Esophagus muscularis mucosa (tissue), 4 donors: ENCODE results near the gene SETD2. TPM values are rescaled to one million over a fixed set of nuclear protein-coding genes. Genes with fewer than 3 reads are reported as not detected.

Source experiments
- DNase-seq: peaks from one replicate; pipeline ENCODE4 v3.0.0-alpha.2; 2017; ENCODE audit errors: extremely low spot score
- H3K27ac ChIP-seq, 4 donors: fragments of 200-600 bp; sonication (generic); replicated peaks in 1 of 4; 1 replicate in 3 of 4; 2 replicates in 1 of 4; pipeline ENCODE4 v1.5.1; 2016 to 2019; ENCODE audit warnings: mild to moderate bottlenecking in 1 of 4
- H3K27me3 ChIP-seq, 4 donors: fragments of 200-600 bp; sonication (generic); one replicate each; pipeline versions ENCODE4 v1.5.1 to v1.6.0; 2016 to 2019
- H3K36me3 ChIP-seq, 4 donors: fragments of 200-600 bp; sonication (generic); one replicate each; pipeline ENCODE4 v1.5.1; 2016 to 2019
- H3K4me1 ChIP-seq, 4 donors: fragments of 200-600 bp; sonication (generic); one replicate each; pipeline ENCODE4 v1.5.1; 2016 to 2019
- H3K4me3 ChIP-seq, 4 donors: fragments of 200-600 bp; sonication (generic); 1 replicate in 2 of 4; 2 replicates in 2 of 4; pipeline ENCODE4 v1.5.1; 2016 to 2019; ENCODE audit warnings: mild to moderate bottlenecking in 4 of 4, moderate library complexity in 1 of 4
- H3K9me3 ChIP-seq, 4 donors: fragments of 200-600 bp; sonication (generic); 1 replicate in 3 of 4; 2 replicates in 1 of 4; pipeline ENCODE4 v1.5.1; 2016 to 2019
- CTCF ChIP-seq, 3 experiments: fragments of 200-600 bp in 2 of 3; fragments of 450-650 bp in 1 of 3; sonication (generic) in 2 of 3; IDR thresholded peaks; one replicate each; pipeline ENCODE4 v1.5.1; 2017 to 2019; ENCODE audit warnings: antibody characterized with exemption in 3 of 3, mild to moderate bottlenecking in 2 of 3, moderate library complexity in 1 of 3
- EP300 ChIP-seq: sonication (generic); formaldehyde crosslinking; IDR thresholded peaks from one replicate; pipeline ENCODE4 v1.6.1; 2017; ENCODE audit warnings: antibody characterized with exemption
- POLR2A ChIP-seq: fragments of 450-650 bp; IDR thresholded peaks from one replicate; pipeline ENCODE4 v1.6.1; 2017; ENCODE audit warnings: antibody characterized with exemption, moderate library complexity, mild to moderate bottlenecking, low read depth
- POLR2AphosphoS5 ChIP-seq, 2 donors: sonication (generic); formaldehyde crosslinking; IDR thresholded peaks; one replicate each; pipeline ENCODE4 v1.6.1; 2017; ENCODE audit warnings: antibody characterized with exemption in 2 of 2
- WGBS: methylation state at CpG from one replicate; pipeline ENCODE4 v1.1.5; 2018; 5-methylcytosine and 5-hydroxymethylcytosine counted together
- intact Hi-C: fragments of 100-400 bp; cut with DNase I; formaldehyde crosslinking; loops from one replicate; pipeline ENCODE4 v1.15.1; 2023
- total RNA-seq, 4 donors: library from RNA; depleted of rRNA; stranded (reverse); fragments of >200 nt; gene quantifications; one replicate each; pipeline versions ENCODE4 v1.1.0 to v1.2.1, GENCODE V29; 2016

The SETD2 gene
- total RNA-seq, 4 donors from 2014 or later, result 52.2 to 66.4 (median 56.8) TPM

GRCh38 chr3:47133641-47134040, 30.3 kb downstream of the SETD2 start:
- Histone ChIP-seq H3K36me3 (no peaks in the 10 kb centered on the region), H3K4me1 (peaks cover 31 to 55% (median 41%) of the 10 kb centered on the region in 4 donors), H3K27me3 (no peaks in the 10 kb centered on the region), H3K9me3 (no peaks in the 10 kb centered on the region), H3K4me3 (no peak overlapping the region), H3K27ac (no peak overlapping the region)
- intact Hi-C loops, result no loop called here
- TF ChIP-seq POLR2A, result no peak
- TF ChIP-seq EP300, result no peak
- no peak for TF ChIP-seq POLR2AphosphoS5 (IDR thresholded peaks at IDR 0.05)
- TF ChIP-seq CTCF (IDR thresholded peaks at IDR 0.05), result no peak
- 89% methylated on average over 3 of the region's 3 CpGs for WGBS
- DNase-seq, result no peak

GRCh38 chr3:47130557-47130956, 33.4 kb downstream of the SETD2 start:
- TF ChIP-seq POLR2A (no peak), POLR2AphosphoS5 (IDR thresholded peaks at IDR 0.05) (no peak), CTCF (IDR thresholded peaks at IDR 0.05) (no peak), EP300 (no peak)
- no peaks in the 10 kb centered on the region for H3K9me3 ChIP-seq
- no peak overlapping the region for H3K4me3 ChIP-seq
- peaks cover 22 to 36% (median 31%) of the 10 kb centered on the region in 4 donors for H3K4me1 ChIP-seq
- no peak overlapping the region for H3K27ac ChIP-seq
- WGBS, result 81% methylated on average over 2 of the region's 2 CpGs
- intact Hi-C loops, result no loop called here
- no peaks in the 10 kb centered on the region for H3K36me3 ChIP-seq
- DNase-seq, result no peak
- no peaks in the 10 kb centered on the region for H3K27me3 ChIP-seq

- H3K27me3 ChIP-seq, result no peaks in the 10 kb centered on the region
- H3K36me3 ChIP-seq, result peaks cover 11 to 13% (median 12%) of the 10 kb centered on the region in 4 donors
- H3K9me3 ChIP-seq, result no peaks in the 10 kb centered on the region
- intact Hi-C loops, result no loop called here
- DNase-seq, result no peak
- no peak overlapping the region for H3K4me3 ChIP-seq
- 81% methylated on average over 4 of the region's 4 CpGs for WGBS
- TF ChIP-seq POLR2AphosphoS5 (IDR thresholded peaks at IDR 0.05), result no peak
- TF ChIP-seq EP300, result no peak
- TF ChIP-seq CTCF (IDR thresholded peaks at IDR 0.05), result no peak
- no peak for TF ChIP-seq POLR2A
- H3K27ac ChIP-seq, result no peak overlapping the region
- peaks cover 3 to 13% (median 12%) of the 10 kb centered on the region in 4 donors for H3K4me1 ChIP-seq
Observed at GRCh38 chr3:47128137-47128536, 35.8 kb downstream of the SETD2 start.

- Histone ChIP-seq H3K9me3 (no peaks in the 10 kb centered on the region), H3K27me3 (no peaks in the 10 kb centered on the region), H3K27ac (no peak overlapping the region), H3K4me1 (peaks cover 0 to 5% (median 2%) of the 10 kb centered on the region in 4 donors), H3K4me3 (no peak overlapping the region), H3K36me3 (peaks cover 13 to 31% (median 21%) of the 10 kb centered on the region in 4 donors)
- WGBS, result 94% methylated on average over 3 of the region's 3 CpGs
- DNase-seq, result no peak
- TF ChIP-seq EP300 (no peak), POLR2A (no peak), CTCF (IDR thresholded peaks at IDR 0.05) (no peak), POLR2AphosphoS5 (IDR thresholded peaks at IDR 0.05) (no peak)
- intact Hi-C loops, result no loop called here
Observed at GRCh38 chr3:47123857-47124256, 40.1 kb downstream of the SETD2 start.

- TF ChIP-seq EP300, result no peak
- no peak for TF ChIP-seq POLR2AphosphoS5 (IDR thresholded peaks at IDR 0.05)
- no peak for TF ChIP-seq POLR2A
- no peak for TF ChIP-seq CTCF (IDR thresholded peaks at IDR 0.05)
- H3K4me3 ChIP-seq, result no peak overlapping the region
- 90% methylated on average over 3 of the region's 3 CpGs for WGBS
- no peaks in the 10 kb centered on the region for H3K27me3 ChIP-seq
- H3K9me3 ChIP-seq, result no peaks in the 10 kb centered on the region
- intact Hi-C loops, result no loop called here
- H3K4me1 ChIP-seq, result peaks cover 0 to 4% (median 0%) of the 10 kb centered on the region in 4 donors
- no peak for DNase-seq
- H3K27ac ChIP-seq, result no peak overlapping the region
- peaks cover 13 to 38% (median 24%) of the 10 kb centered on the region in 4 donors for H3K36me3 ChIP-seq
Observed at GRCh38 chr3:47121409-47121808, 42.5 kb downstream of the SETD2 start.
